ENCODE data around the gene BRME1. TPM values are rescaled to one million over a fixed set of nuclear protein-coding genes. Genes with fewer than 3 reads are reported as not detected.
A peak's percentile ranks its signal among the peaks of the same experiment; 100 is the strongest.

Gene BRME1
- total RNA-seq, 1 donor from 2014 or later = 12.0 TPM

DNA sequence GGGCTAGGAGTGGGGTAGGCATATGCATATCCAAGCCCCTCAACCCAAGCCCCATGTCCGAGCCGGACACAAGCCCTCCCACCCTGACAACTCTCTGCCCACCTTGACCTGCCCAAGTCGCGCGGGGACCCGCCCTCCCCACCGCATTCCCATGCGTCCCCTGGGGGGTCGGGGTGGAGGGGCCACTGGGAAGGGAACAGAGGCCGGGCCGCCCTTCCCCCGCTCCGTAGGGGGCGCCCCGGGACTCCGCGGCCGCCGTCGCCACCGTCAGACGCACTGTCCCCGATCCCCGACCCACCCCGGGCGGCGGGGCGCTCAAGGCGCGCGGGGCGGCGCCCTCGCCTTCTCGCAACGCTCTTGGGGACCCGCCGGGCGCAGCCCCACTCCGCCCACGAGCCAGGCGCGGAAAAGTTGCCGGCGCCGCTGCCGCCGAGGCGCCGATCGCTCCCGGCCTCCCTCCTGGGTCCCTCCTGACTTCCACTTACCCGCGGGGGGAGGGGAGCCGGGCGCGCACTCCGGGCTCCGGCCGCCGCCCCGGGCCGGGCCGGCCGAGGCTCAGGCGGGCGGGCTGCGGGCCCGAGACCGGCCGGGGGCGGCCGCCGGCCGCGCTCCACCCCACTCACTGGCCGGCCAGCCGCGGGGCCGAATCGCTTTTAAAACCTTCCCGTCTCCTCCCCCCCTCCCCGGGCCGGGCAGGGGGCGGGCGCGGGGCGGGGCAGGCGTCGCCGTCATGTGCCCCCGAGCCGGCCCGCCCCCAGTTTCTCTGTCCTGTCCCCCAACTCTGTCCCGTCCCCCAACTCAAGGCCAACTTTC lies 63.4 kb downstream of the BRME1 start:
- Histone ChIP-seq H3K27ac (peak overlapping the region; percentile 100), H3K4me3 (peak overlapping the region; percentile 98 to 100), H3K36me3 (no peaks in the 10 kb centered on the region), H3K27me3 (no peaks in the 10 kb centered on the region), H3K4me1 (peaks cover 83% of the 10 kb centered on the region), H3K9me3 (no peaks in the 10 kb centered on the region)
- DNase-seq (ENCODE audit: extremely low spot score in 2 of 2) = peak in 1 of 2 donors; percentile 88
- intact Hi-C loops (cut with DNase I) = loop anchor here (10.0 kb wide), 1 partner anchor 688 kb away; the partner anchor contains the start of genes IER2 and STX10
- peak; percentile 48 to 92 for TF ChIP-seq POLR2A (IDR thresholded peaks at IDR 0.05)
- TF ChIP-seq, protein P1, sequence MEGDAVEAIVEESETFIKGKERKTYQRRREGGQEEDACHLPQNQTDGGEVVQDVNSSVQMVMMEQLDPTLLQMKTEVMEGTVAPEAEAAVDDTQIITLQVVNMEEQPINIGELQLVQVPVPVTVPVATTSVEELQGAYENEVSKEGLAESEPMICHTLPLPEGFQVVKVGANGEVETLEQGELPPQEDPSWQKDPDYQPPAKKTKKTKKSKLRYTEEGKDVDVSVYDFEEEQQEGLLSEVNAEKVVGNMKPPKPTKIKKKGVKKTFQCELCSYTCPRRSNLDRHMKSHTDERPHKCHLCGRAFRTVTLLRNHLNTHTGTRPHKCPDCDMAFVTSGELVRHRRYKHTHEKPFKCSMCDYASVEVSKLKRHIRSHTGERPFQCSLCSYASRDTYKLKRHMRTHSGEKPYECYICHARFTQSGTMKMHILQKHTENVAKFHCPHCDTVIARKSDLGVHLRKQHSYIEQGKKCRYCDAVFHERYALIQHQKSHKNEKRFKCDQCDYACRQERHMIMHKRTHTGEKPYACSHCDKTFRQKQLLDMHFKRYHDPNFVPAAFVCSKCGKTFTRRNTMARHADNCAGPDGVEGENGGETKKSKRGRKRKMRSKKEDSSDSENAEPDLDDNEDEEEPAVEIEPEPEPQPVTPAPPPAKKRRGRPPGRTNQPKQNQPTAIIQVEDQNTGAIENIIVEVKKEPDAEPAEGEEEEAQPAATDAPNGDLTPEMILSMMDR (IDR thresholded peaks at IDR 0.05) = no peak

DNA sequence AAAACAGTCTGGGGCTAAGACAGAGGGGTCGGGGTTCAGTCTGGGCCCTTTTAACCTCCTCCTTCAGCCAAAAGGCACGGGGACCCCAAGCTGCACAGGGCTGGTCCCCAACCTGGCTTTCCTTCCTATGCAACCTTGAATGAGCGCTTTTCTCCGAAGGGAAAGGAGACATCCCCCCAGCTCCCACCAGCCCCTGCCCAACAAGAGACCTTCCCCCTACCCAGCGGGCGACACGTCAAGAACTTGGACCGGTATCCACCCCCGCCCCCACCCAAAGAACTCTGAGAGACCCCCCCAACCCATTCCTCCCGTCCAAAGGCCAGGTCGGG lies 64.0 kb downstream of the BRME1 start:
- Histone ChIP-seq H3K27ac (peak overlapping the region; percentile 100), H3K9me3 (no peaks in the 10 kb centered on the region), H3K27me3 (no peaks in the 10 kb centered on the region), H3K4me1 (peaks cover 83% of the 10 kb centered on the region), H3K36me3 (no peaks in the 10 kb centered on the region), H3K4me3 (peak overlapping the region; percentile 98 to 100)
- TF ChIP-seq, protein P1 (IDR thresholded peaks at IDR 0.05) = no peak
- no peak for TF ChIP-seq POLR2A (IDR thresholded peaks at IDR 0.05)
- TF ChIP-seq POLR2AphosphoS5 (IDR thresholded peaks at IDR 0.05; ENCODE audit: insufficient read depth in 1 of 2, low read depth in 1 of 2) = no peak
- no peak for DNase-seq (ENCODE audit: extremely low spot score in 2 of 2)
- intact Hi-C loops (cut with DNase I) = loop anchor here (10.0 kb wide), 1 partner anchor 687 kb away; the partner anchor contains the start of genes IER2 and STX10

DNA sequence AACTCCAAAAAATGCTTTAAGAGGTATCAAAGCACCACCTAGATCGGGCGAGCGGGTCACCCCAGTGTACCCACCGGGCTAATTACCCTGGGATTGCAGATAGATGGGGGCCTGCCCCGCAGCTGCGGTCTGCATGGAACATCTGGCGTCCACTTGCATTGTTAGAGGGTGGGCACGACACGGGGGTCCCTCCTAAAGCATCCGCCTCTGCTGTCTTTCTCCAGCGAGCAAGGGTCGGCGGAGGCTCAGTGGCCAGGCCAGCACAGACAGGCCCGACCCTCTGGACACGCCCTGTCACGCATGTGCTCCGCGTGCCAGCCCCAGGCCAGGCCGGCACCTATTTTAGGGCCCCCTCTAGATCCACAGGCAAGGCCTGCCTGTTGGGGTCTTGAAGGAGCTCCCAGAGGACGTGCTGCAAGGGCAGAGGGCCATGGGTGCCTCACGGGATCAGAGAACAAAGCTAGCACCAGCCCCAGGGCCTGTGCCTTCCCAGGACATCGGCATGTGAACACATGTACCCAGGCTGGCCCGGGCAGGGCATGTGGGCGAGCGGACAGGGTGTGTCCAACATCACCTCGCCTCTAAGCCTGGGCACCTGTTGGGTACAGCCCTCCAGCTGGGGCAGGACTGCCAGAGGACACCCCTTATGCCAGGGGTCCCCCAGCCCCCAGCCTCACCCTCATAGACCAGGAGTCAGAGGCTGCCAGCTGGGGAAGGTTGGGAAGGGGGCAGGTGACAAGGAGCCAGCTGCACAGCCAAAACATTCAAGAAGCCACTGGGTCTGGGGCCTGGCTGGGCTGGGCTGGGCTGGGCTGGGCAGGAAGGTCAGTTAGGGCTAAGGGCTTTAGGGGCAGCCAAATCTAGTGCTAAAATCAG lies 64.6 kb downstream of the BRME1 start:
- intact Hi-C loops (cut with DNase I) = loop anchor here (10.0 kb wide), 1 partner anchor 687 kb away; the partner anchor contains the start of genes IER2 and STX10
- Histone ChIP-seq H3K27ac (peak overlapping the region; percentile 100), H3K4me1 (peaks cover 83% of the 10 kb centered on the region), H3K4me3 (peak overlapping the region; percentile 98 to 100), H3K27me3 (no peaks in the 10 kb centered on the region), H3K36me3 (peaks cover 0 to 1% of the 10 kb centered on the region in 2 donors), H3K9me3 (no peaks in the 10 kb centered on the region)
- DNase-seq (ENCODE audit: extremely low spot score in 2 of 2) = peak in 1 of 2 donors; percentile 92
- TF ChIP-seq POLR2AphosphoS5 (IDR thresholded peaks at IDR 0.05; ENCODE audit: insufficient read depth in 1 of 2, low read depth in 1 of 2) = peak in 1 of 2 donors; percentile 82
- TF ChIP-seq POLR2A (IDR thresholded peaks at IDR 0.05) = no peak

DNA sequence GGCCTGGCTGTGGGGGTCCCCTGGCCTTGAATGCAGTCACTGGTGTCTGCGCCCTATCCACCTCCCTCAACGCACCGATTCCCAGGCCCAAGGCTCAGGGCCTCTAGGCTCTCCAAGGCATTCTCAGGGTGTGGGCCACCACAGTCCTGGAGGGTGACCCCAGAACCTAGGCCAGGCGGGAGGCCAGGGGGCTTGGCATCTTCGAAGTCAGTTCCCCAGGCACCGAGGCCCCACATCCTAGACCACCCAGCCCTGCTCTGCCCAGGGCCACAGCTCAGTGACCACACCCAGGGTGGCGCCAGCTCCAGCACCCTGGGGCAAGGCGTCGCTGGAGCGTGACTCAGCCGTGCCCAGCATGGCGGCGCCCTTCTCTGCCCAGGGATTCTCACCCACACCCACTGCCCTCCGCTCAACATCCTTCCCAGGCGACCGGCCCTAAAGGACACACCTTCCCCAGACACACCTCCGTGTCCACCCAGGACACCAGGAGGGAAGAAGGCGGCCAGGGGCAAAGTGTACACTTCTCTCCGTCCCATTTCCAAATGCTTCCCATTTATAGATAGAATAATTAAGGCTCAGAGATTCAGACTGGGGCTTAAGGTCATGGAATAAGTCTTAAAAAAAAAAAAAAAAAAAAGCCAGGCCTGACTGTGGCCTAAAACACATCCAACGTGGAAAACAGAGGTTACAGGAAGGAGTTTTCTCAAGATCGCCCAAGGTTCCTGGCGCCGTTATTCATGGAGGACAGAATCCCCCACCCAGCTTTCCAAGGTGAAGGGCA lies 65.4 kb downstream of the BRME1 start:
- Histone ChIP-seq H3K27me3 (no peaks in the 10 kb centered on the region), H3K27ac (peak overlapping the region; percentile 100), H3K4me1 (peaks cover 86% of the 10 kb centered on the region), H3K36me3 (peaks cover 0 to 10% of the 10 kb centered on the region in 2 donors), H3K9me3 (no peaks in the 10 kb centered on the region), H3K4me3 (peak overlapping the region; percentile 98 to 100)
- TF ChIP-seq POLR2AphosphoS5 (IDR thresholded peaks at IDR 0.05; ENCODE audit: insufficient read depth in 1 of 2, low read depth in 1 of 2) = peak in 1 of 2 donors; percentile 43
- TF ChIP-seq, protein P1 (IDR thresholded peaks at IDR 0.05) = no peak
- TF ChIP-seq POLR2A (IDR thresholded peaks at IDR 0.05) = no peak
- peak in 1 of 2 donors; percentile 90 for DNase-seq (ENCODE audit: extremely low spot score in 2 of 2)
- intact Hi-C loops (cut with DNase I) = loop anchor here (10.0 kb wide), 1 partner anchor 686 kb away; the partner anchor contains the start of genes IER2 and STX10
